Activated CD4-positive, alpha-beta T cell treated with anti-CD3 and anti-CD28 coated beads, Interleukin-2, amount 50 U/mL, for 16 hours (primary cell): Measurements from ENCODE around the gene RACK1.
"Not testable (repeated sequence)": the region's sequence is repeated elsewhere in the genome, so short reads cannot be mapped to it uniquely, and the experiment has no call there.

ENCODE experiments used
- DNase-seq: peaks from one replicate; pipeline ENCODE4 v3.0.0-alpha.2; 2020

RACK1 gene

GRCh38 chr5:181243564-181244343 is at the start of gene RACK1:
Gene RACK1 (minus strand): TSS chr5:181243906. CDS start chr5:181243800, 106 bp downstream.
- DNase-seq, result peak; percentile 93

GRCh38 chr5:181287331-181287730 is 43.6 kb upstream of the RACK1 start:
- DNase-seq, result not testable (repeated sequence)

- not testable (repeated sequence) for DNase-seq
Measured at GRCh38 chr5:181285962-181286705, 42.4 kb upstream of the RACK1 start.

GRCh38 chr5:181283841-181284755 is 40.4 kb upstream of the RACK1 start:
- not testable (repeated sequence) for DNase-seq

GRCh38 chr5:181283347-181283746 is 39.6 kb upstream of the RACK1 start:
- no peak for DNase-seq

- no peak for DNase-seq
Measured at GRCh38 chr5:181282874-181283273, 39.2 kb upstream of the RACK1 start.

GRCh38 chr5:181282415-181282814 is 38.7 kb upstream of the RACK1 start:
- not testable (repeated sequence) for DNase-seq

GRCh38 chr5:181281984-181282316 is 38.2 kb upstream of the RACK1 start:
- no peak for DNase-seq

GRCh38 chr5:181281077-181281983 is 37.6 kb upstream of the RACK1 start:
- no peak for DNase-seq

- DNase-seq, result no peak
Measured at GRCh38 chr5:181280251-181280762, 36.6 kb upstream of the RACK1 start.

- not testable (repeated sequence) for DNase-seq
Measured at GRCh38 chr5:181273433-181273744, 29.7 kb upstream of the RACK1 start.

- no peak for DNase-seq
Measured at GRCh38 chr5:181271081-181271480, 27.4 kb upstream of the RACK1 start.

GRCh38 chr5:181267907-181268306 is 24.2 kb upstream of the RACK1 start:
- DNase-seq, result not testable (repeated sequence)

- DNase-seq, result not testable (repeated sequence)
Measured at GRCh38 chr5:181267291-181267904, 23.7 kb upstream of the RACK1 start.

GRCh38 chr5:181265092-181265671 is 21.5 kb upstream of the RACK1 start:
- DNase-seq, result no peak

GRCh38 chr5:181263633-181264032 is 19.9 kb upstream of the RACK1 start:
- DNase-seq, result no peak

- peak; percentile 79 for DNase-seq
Measured at GRCh38 chr5:181261320-181262049, 17.8 kb upstream of the RACK1 start.

- DNase-seq, result peak; percentile 95
Measured at GRCh38 chr5:181260720-181261319, 17.1 kb upstream of the RACK1 start, which contains the start of gene TRIM52. Gene TRIM52 (minus strand): TSS chr5:181261143. CDS start chr5:181260813, 330 bp downstream.

GRCh38 chr5:181259974-181260719 is 16.4 kb upstream of the RACK1 start:
- DNase-seq, result no peak
